Mammary epithelial cell (primary cell): Measurements from ENCODE around the gene LUC7L.
"Not testable (repeated sequence)": the region's sequence is repeated elsewhere in the genome, so short reads cannot be mapped to it uniquely, and the experiment has no call there.

ENCODE experiments used
- EZH2 ChIP-seq: IDR thresholded peaks from 2 replicates; pipeline ENCODE4 v1.6.1; 2012; ENCODE audit warnings: low read length, inconsistent platforms, borderline replicate concordance
- TF ChIP-seq, protein P1 (sequence below), 2 donors: IDR thresholded peaks in 1 of 2; conservative IDR thresholded peaks in 1 of 2; 2 replicates each; pipeline ENCODE4 v1.5.1; 2011 to 2012; ENCODE audit warnings: inconsistent platforms in 2 of 2, low read length in 2 of 2, mild to moderate bottlenecking in 2 of 2, control low read depth in 1 of 2, low read depth in 1 of 2; ENCODE audit not compliant: insufficient read depth in 1 of 2; ENCODE audit errors: extremely low read depth in 1 of 2

- TF ChIP-seq, protein P1, sequence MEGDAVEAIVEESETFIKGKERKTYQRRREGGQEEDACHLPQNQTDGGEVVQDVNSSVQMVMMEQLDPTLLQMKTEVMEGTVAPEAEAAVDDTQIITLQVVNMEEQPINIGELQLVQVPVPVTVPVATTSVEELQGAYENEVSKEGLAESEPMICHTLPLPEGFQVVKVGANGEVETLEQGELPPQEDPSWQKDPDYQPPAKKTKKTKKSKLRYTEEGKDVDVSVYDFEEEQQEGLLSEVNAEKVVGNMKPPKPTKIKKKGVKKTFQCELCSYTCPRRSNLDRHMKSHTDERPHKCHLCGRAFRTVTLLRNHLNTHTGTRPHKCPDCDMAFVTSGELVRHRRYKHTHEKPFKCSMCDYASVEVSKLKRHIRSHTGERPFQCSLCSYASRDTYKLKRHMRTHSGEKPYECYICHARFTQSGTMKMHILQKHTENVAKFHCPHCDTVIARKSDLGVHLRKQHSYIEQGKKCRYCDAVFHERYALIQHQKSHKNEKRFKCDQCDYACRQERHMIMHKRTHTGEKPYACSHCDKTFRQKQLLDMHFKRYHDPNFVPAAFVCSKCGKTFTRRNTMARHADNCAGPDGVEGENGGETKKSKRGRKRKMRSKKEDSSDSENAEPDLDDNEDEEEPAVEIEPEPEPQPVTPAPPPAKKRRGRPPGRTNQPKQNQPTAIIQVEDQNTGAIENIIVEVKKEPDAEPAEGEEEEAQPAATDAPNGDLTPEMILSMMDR (conservative IDR thresholded peaks at IDR 0.05 in 1 of 2, IDR thresholded peaks at IDR 0.05 in 1 of 2; ENCODE audit: extremely low read depth in 1 of 2, insufficient read depth in 1 of 2, low read depth in 1 of 2, low read length in 2 of 2), result not testable (repeated sequence)
- not testable (repeated sequence) for TF ChIP-seq EZH2
These were observed 28.8 kb upstream of the LUC7L start for GRCh38 chr16:258091-258490.
